Gastrocnemius medialis (tissue), 4 donors: ENCODE data around the gene DCDC1.

Experiments used
- CTCF ChIP-seq, 5 experiments: fragments of 450-650 bp in 3 of 5; fragments of 200-600 bp in 2 of 5; sonication (generic) in 2 of 5; IDR thresholded peaks in 4 of 5; conservative IDR thresholded peaks in 1 of 5; 1 replicate in 4 of 5; 2 replicates in 1 of 5; pipeline ENCODE4 v1.5.1; 2016 to 2019; ENCODE audit warnings: antibody characterized with exemption in 5 of 5, mild to moderate bottlenecking in 3 of 5, moderate library complexity in 3 of 5
- POLR2A ChIP-seq, 2 donors: fragments of 450-650 bp; IDR thresholded peaks; one replicate each; pipeline ENCODE4 v1.6.1; 2017; ENCODE audit warnings: antibody characterized with exemption in 2 of 2, mild to moderate bottlenecking in 2 of 2, moderate library complexity in 2 of 2

DNA sequence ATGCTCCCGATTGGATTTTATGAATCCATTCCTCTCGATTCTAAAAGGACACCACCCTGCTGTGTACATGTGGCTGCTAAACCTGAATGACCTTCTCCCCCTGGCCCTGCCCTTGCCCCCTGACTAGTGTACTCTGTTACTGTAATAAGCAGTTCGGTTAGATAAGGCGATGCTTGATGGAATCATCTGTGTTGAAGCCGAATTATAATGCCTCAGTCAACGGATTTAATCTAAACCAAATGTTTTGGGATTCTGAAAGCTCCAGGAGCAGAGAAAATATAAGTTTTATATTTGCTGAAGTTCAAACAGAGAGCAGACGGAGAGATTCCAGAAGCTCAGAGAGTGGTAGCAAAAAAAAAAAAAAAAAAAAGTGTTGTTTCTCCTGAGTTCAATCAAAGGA lies 508.0 kb downstream of the DCDC1 start:
- TF ChIP-seq POLR2A (IDR thresholded peaks at IDR 0.05) (no peak), CTCF (IDR thresholded peaks at IDR 0.05 in 4 of 5, conservative IDR thresholded peaks at IDR 0.05 in 1 of 5) (no peak)
